K562 (cell line): Measurements from ENCODE around the gene SIM1. TPM values are rescaled to one million over a fixed set of nuclear protein-coding genes. Genes with fewer than 3 reads are reported as not detected.

Experiments
- ATAC-seq: fragments of 200-7000 bp; cut with Tn5 transposase; 3 replicates; pipeline ENCODE4 v1.9.1; 2020; ENCODE audit warnings: moderate library complexity
- BruUV-seq: library from RNA; stranded (reverse); fragments of 400-500 nt; replicated peaks from 2 replicates; lab custom pipeline; 2021; lab: Mats Ljungman, UMichigan
- CTCF ChIA-PET: fragments of 300-600 bp; formaldehyde crosslinking; extraction: SDS; loops from one replicate; lab custom pipeline; 2021; ENCODE audit warnings: low intra/inter-chr PET ratio; lab: Yijun Ruan, JAX
- POLR2A ChIA-PET: fragments of 300-600, 350-650 bp; sonication (Branson Sonifier 250); formaldehyde crosslinking; extraction: SDS; loops from one replicate; lab custom pipeline; 2021; ENCODE audit warnings: antibody characterized with exemption, inconsistent platforms; lab: Yijun Ruan, JAX
- DNase-seq, 4 experiments: peaks; one replicate each; pipeline versions ENCODE4 v3.0.0 to v3.0.0-alpha.2; 2011 to 2018; ENCODE audit warnings: low spot score in 3 of 4, mixed read lengths in 3 of 4; ENCODE audit errors: extremely low read depth in 1 of 4
- FAIRE-seq: peaks from 2 replicates; lab custom pipeline; 2011; peaks lifted over from hg19 to GRCh38; lab: Jason Lieb, UNC
- H2AFZ ChIP-seq: 2 replicates; pipeline ENCODE4 v1.6.0; 2011; ENCODE audit warnings: low read depth, low read length, control low read depth, inconsistent platforms
- H3K27ac ChIP-seq: fragments of 200-600 bp; 3 replicates; pipeline ENCODE4 v1.8.0; 2011; ENCODE audit warnings: low read depth, mild to moderate bottlenecking, control low read depth, inconsistent platforms, low read length, moderate library complexity, mixed read lengths; ENCODE audit errors: extremely low read depth
- H3K27me3 ChIP-seq, 2 experiments: fragments of 300-600 bp in 1 of 2; 2 replicates in 1 of 2; 3 replicates in 1 of 2; pipeline versions ENCODE4 v1.6.0 to v1.8.0; 2011; ENCODE audit warnings: inconsistent platforms in 2 of 2, low read length in 2 of 2, mild to moderate bottlenecking in 1 of 2, mixed read lengths in 1 of 2, moderate library complexity in 1 of 2; ENCODE audit not compliant: control insufficient read depth in 2 of 2, insufficient read depth in 2 of 2
- H3K36me3 ChIP-seq: fragments of 300-600 bp; 3 replicates; pipeline ENCODE4 v1.8.0; 2011; ENCODE audit warnings: mild to moderate bottlenecking, low read length, inconsistent platforms; ENCODE audit not compliant: control insufficient read depth, insufficient read depth
- H3K4me1 ChIP-seq, 2 experiments: fragments of 200-600 bp in 1 of 2; replicated peaks in 1 of 2; 2 replicates in 1 of 2; 3 replicates in 1 of 2; pipeline versions ENCODE4 v1.5.1 to v1.8.0; 2011; ENCODE audit warnings: inconsistent platforms in 2 of 2, low read length in 2 of 2, mild to moderate bottlenecking in 1 of 2, mixed read lengths in 1 of 2, moderate library complexity in 1 of 2; ENCODE audit not compliant: control insufficient read depth in 2 of 2, insufficient read depth in 2 of 2
- H3K4me2 ChIP-seq: 2 replicates; pipeline ENCODE4 v1.6.1; 2011; ENCODE audit warnings: low read length, control low read depth, inconsistent platforms, mixed read lengths; ENCODE audit not compliant: insufficient read depth
- H3K4me3 ChIP-seq: fragments of 200-600 bp; sonication (generic), shearing (Covaris generic); 2 replicates; pipeline ENCODE4 v1.5.1; 2016; ENCODE audit warnings: control low read depth, inconsistent platforms
- H3K79me2 ChIP-seq: fragments of 200-600 bp; 3 replicates; pipeline ENCODE4 v1.8.0; 2011; ENCODE audit warnings: low read length, inconsistent platforms; ENCODE audit not compliant: control insufficient read depth, insufficient read depth
- H3K9ac ChIP-seq, 2 experiments: 2 replicates each; pipeline versions ENCODE4 v1.6.0 to v1.6.1; 2011; ENCODE audit warnings: low read depth in 2 of 2, low read length in 2 of 2, control low read depth in 1 of 2, inconsistent platforms in 1 of 2, mild to moderate bottlenecking in 1 of 2, mixed read lengths in 1 of 2; ENCODE audit not compliant: insufficient read depth in 1 of 2
- H3K9me1 ChIP-seq: one replicate; pipeline ENCODE4 v1.6.0; 2011; ENCODE audit warnings: inconsistent platforms, mild to moderate bottlenecking, low read length, moderate library complexity; ENCODE audit not compliant: control insufficient read depth, insufficient read depth
- H3K9me3 ChIP-seq: replicated peaks from 2 replicates; pipeline ENCODE4 v1.5.1; 2011; ENCODE audit warnings: low read depth, low read length, inconsistent platforms; ENCODE audit not compliant: control insufficient read depth, insufficient read depth
- H4K20me1 ChIP-seq: replicated peaks from 2 replicates; pipeline ENCODE4 v1.6.1; 2011; ENCODE audit warnings: low read length, inconsistent platforms, mixed read lengths; ENCODE audit not compliant: control insufficient read depth, insufficient read depth
- E2F8 ChIP-seq: fragments of 450-650 bp; IDR thresholded peaks from 2 replicates; pipeline ENCODE4 v1.7.1; 2018; ENCODE audit warnings: mild to moderate bottlenecking, low read depth; ENCODE audit not compliant: partially characterized antibody
- PHF8 ChIP-seq: fragments of 200-600 bp; sonication (generic); IDR thresholded peaks from 2 replicates; pipeline ENCODE4 v1.6.1; 2012; ENCODE audit warnings: mixed run types, mild to moderate bottlenecking, inconsistent platforms, low read length, moderate library complexity, borderline replicate concordance
- RBM39 ChIP-seq: fragments of 200-400 bp; formaldehyde crosslinking; optimal IDR thresholded peaks from 2 replicates; pipeline ENCODE3; 2018; ENCODE audit warnings: low read depth, low read length
- REST ChIP-seq, 2 experiments: fragments of 450-650 bp; formaldehyde crosslinking in 1 of 2; IDR thresholded peaks; 2 replicates each; pipeline versions ENCODE4 v1.4.0 to v1.6.1; 2014 to 2020; ENCODE audit warnings: mild to moderate bottlenecking in 2 of 2, borderline replicate concordance in 1 of 2, low read depth in 1 of 2
- SMC3 ChIP-seq: conservative IDR thresholded peaks from 2 replicates; pipeline ENCODE4 v1.6.1; 2011; ENCODE audit warnings: low read depth, low read length, improper control_type of control experiment; ENCODE audit not compliant: insufficient read depth
- WGBS: fragments of 100-300 bp; shearing (Covaris generic); methylation state at CpG from one replicate; pipeline ENCODE4 v1.1.6; 2016; ENCODE audit warnings: low coverage, mixed read lengths; ENCODE audit not compliant: insufficient coverage; ENCODE audit errors: missing lambda C conversion rate; 5-methylcytosine and 5-hydroxymethylcytosine counted together
- in situ Hi-C: fragments of 300-500 bp; cut with MboI; formaldehyde crosslinking; loops from 4 replicates; pipeline ENCODE4 v1.15.0; 2018; ENCODE audit warnings: inconsistent platforms, mixed read lengths
- intact Hi-C: fragments of 100-400 bp; cut with micrococcal nuclease; formaldehyde crosslinking; loops from 2 replicates; pipeline ENCODE4 v1.14.2; 2022
- polyA plus RNA-seq, 8 experiments: library from polyadenylated mRNA; depleted of rRNA in 4 of 8; stranded (reverse) in 5 of 8; unstranded in 3 of 8; fragments of >200 nt; fragmentation: Nextera tagmentation in 2 of 8; fragmentation: Illumina TruSeq in 1 of 8; extraction: Ambion mirVana in 2 of 8; extraction: Trizol in 1 of 8; gene quantifications; 2 replicates each; pipeline versions ENCODE4 v1.2.1 to v1.2.3, GENCODE V29; 2011 to 2014; ENCODE audit warnings: inconsistent platforms in 1 of 8, missing spikeins in 1 of 8
- total RNA-seq, 7 experiments: library from RNA; depleted of rRNA in 6 of 7; stranded (reverse); fragments of >200 nt in 6 of 7; fragmentation: Illumina TruSeq in 2 of 7; extraction: Trizol in 2 of 7; gene quantifications; 2 replicates each; pipeline versions ENCODE4 v1.2.1 to v1.2.3, GENCODE V29; 2011 to 2021; ENCODE audit warnings: low replicate concordance in 1 of 7

The SIM1 gene
- total and polyA plus RNA-seq, 9 of the 15 experiments (the other 6 are each of a cell fraction or from before 2014, with no cell fraction given): not detected

- TF ChIP-seq RBM39: no peak
Measured at GRCh38 chr6:100482698-100483097, 18.0 kb upstream of the SIM1 start (continued).

DNA sequence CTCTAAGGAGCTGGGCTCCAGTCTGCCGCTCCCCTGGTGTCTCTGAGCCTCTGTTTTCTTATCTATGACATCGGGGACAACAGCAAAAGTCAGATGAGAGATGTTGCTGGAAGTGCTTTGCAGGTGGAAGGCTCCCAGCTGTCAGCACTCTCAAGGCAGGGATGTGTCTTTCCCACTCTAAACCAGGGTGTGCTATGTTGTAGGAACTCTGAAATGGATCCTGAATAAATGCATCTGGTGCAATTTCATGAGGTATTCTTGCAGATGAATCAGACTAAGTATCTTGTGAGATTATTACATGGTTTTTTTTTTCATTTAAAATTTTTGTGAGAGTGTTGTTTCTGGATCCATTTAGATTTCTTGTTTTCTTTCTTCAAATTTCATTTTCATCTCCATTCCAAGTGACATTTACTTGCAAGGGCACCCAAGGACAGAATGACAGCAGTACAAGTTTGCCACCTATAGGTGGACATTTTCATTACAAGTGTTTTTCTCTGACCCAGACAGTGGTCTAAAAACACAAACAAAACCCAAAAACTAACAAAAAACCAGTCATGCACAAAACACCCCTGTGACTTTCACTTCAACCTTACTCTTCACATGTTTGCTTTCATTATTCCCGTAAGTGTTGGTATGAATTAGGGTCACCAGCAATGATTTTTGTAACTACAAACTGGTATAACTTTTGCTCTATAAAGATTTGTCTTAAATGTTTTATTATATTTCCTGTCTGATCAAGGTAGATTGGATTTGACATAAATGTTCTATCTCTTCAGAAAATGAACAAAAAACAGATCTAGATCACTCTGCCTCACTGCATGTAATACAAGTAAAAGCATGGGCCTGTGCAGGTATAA lies 14.7 kb upstream of the SIM1 start:
- Histone ChIP-seq H3K4me3 (no peak overlapping the region), H3K9me1 (no peaks in the 10 kb centered on the region), H3K27ac (no peak overlapping the region), H3K79me2 (no peaks in the 10 kb centered on the region), H2AFZ (no peak overlapping the region), H4K20me1 (no peaks in the 10 kb centered on the region), H3K9me3 (no peaks in the 10 kb centered on the region), H3K4me2 (no peak overlapping the region), H3K4me1 (no peaks in the 10 kb centered on the region), H3K9ac (no peak overlapping the region), H3K36me3 (no peaks in the 10 kb centered on the region), H3K27me3 (no peaks in the 10 kb centered on the region; a peak in 2 of 5 replicates)
- 7% methylated on average over 3 of the region's 3 CpGs for WGBS
- ChIA-PET POLR2A (no interaction called here), CTCF (interaction anchor here (1.0 to 3.2 kb wide), 3 partner anchors 303 to 372 kb away, joined by 8 to 35 read pairs (median 15); no protein-coding TSS in a partner anchor)
- FAIRE-seq (peak; percentile 74), DNase-seq (peak; percentile 40 to 61 (median 54)), ATAC-seq (peak; percentile 89)
- in situ Hi-C loops: loop anchor here (5.0 to 10.0 kb wide), 3 partner anchors 185 to 615 kb away; no protein-coding TSS in a partner anchor
- intact Hi-C loops: loop anchor here (1.0 to 5.0 kb wide), 4 partner anchors 183 to 612 kb away; no protein-coding TSS in a partner anchor
- no TSS peak for BruUV-seq
- TF ChIP-seq REST (IDR thresholded peaks at IDR 0.05; ENCODE audit: borderline replicate concordance): peak; percentile 86; the same call in 1 of the 2 replicates
- no peak for TF ChIP-seq REST (CRISPR knock-in tag; IDR thresholded peaks at IDR 0.05; ENCODE audit: low read depth)
- no peak for TF ChIP-seq PHF8
- peak; percentile 69 for TF ChIP-seq SMC3
- no peak for TF ChIP-seq E2F8
